H1 (cell line): ENCODE measurements around the gene SIX5. TPM values are rescaled to one million over a fixed set of nuclear protein-coding genes. Genes with fewer than 3 reads are reported as not detected.

Experiments used
- CTCF ChIA-PET: fragments of 300-600 bp; sonication (Branson Sonifier 250); formaldehyde crosslinking; loops from one replicate; lab custom pipeline; 2021; ENCODE audit not compliant: partially characterized antibody; lab: Charles Lee
- POLR2A ChIA-PET: fragments of 300-600 bp; sonication (Branson Sonifier 250); formaldehyde crosslinking; loops from one replicate; lab custom pipeline; 2021; ENCODE audit warnings: inconsistent platforms; ENCODE audit not compliant: partially characterized antibody; lab: Charles Lee
- DNase-seq, 2 experiments: peaks; one replicate each; pipeline versions ENCODE4 v3.0.0 to v3.0.0-alpha.2; 2010 to 2022; ENCODE audit warnings: low spot score in 2 of 2, low read depth in 1 of 2, mixed read lengths in 1 of 2
- FAIRE-seq: peaks from 2 replicates; lab custom pipeline; 2011; peaks lifted over from hg19 to GRCh38; lab: Jason Lieb, UNC
- H2AFZ ChIP-seq: 2 replicates; pipeline ENCODE4 v1.8.1; 2012; ENCODE audit warnings: low read length, inconsistent platforms
- H2AK5ac ChIP-seq: 2 replicates; pipeline ENCODE4 v1.6.1; 2013; ENCODE audit warnings: low read depth, low read length
- H2BK120ac ChIP-seq: replicated peaks from 2 replicates; pipeline ENCODE3; 2013; ENCODE audit warnings: low read depth, low read length, inconsistent platforms
- H2BK12ac ChIP-seq: 2 replicates; pipeline ENCODE4 v1.6.1; 2013; ENCODE audit warnings: low read depth, low read length
- H2BK15ac ChIP-seq: 2 replicates; pipeline ENCODE4 v1.6.1; 2013; ENCODE audit warnings: low read length
- H2BK20ac ChIP-seq: 2 replicates; pipeline ENCODE4 v1.6.1; 2013; ENCODE audit warnings: low read length
- H2BK5ac ChIP-seq: 2 replicates; pipeline ENCODE4 v1.6.1; 2013; ENCODE audit warnings: low read depth, low read length
- H3K14ac ChIP-seq: 2 replicates; pipeline ENCODE4 v1.6.1; 2013; ENCODE audit warnings: inconsistent platforms; ENCODE audit not compliant: insufficient read length
- H3K18ac ChIP-seq: 2 replicates; pipeline ENCODE4 v1.6.1; 2013; ENCODE audit warnings: low read length; ENCODE audit errors: extremely low read depth
- H3K23ac ChIP-seq: 2 replicates; pipeline ENCODE4 v1.6.1; 2013; ENCODE audit warnings: inconsistent platforms; ENCODE audit not compliant: insufficient read length
- H3K23me2 ChIP-seq: 2 replicates; pipeline ENCODE4 v1.6.1; 2013; ENCODE audit warnings: low read depth, low read length
- H3K27ac ChIP-seq: 2 replicates; pipeline ENCODE4 v1.6.1; 2011; ENCODE audit warnings: low read depth, low read length, inconsistent platforms
- H3K27me3 ChIP-seq, 4 experiments: replicated peaks in 1 of 4; 1 replicate in 1 of 4; 2 replicates in 3 of 4; pipeline versions ENCODE4 v1.6.1 to v1.8.1; 2011 to 2013; ENCODE audit warnings: low read length in 3 of 4, mild to moderate bottlenecking in 3 of 4, inconsistent platforms in 2 of 4, mixed read lengths in 2 of 4, moderate library complexity in 1 of 4; ENCODE audit not compliant: control insufficient read depth in 3 of 4, insufficient read depth in 3 of 4; ENCODE audit errors: extremely low read depth in 1 of 4
- H3K36me3 ChIP-seq, 4 experiments: 2 replicates each; pipeline versions ENCODE4 v1.6.1 to v1.8.1; 2011 to 2013; ENCODE audit warnings: mild to moderate bottlenecking in 4 of 4, low read length in 3 of 4, moderate library complexity in 2 of 4, control low read depth in 1 of 4, inconsistent platforms in 1 of 4; ENCODE audit not compliant: insufficient read depth in 4 of 4, control insufficient read depth in 2 of 4
- H3K4ac ChIP-seq: replicated peaks from 2 replicates; pipeline ENCODE3; 2013; ENCODE audit warnings: low read length, low read depth, mixed read lengths, inconsistent platforms; ENCODE audit not compliant: insufficient read length
- H3K4me1 ChIP-seq, 4 experiments: replicated peaks in 1 of 4; 1 replicate in 1 of 4; 2 replicates in 3 of 4; pipeline versions ENCODE4 v1.6.1 to v1.8.1; 2011 to 2013; ENCODE audit warnings: low read length in 3 of 4, inconsistent platforms in 2 of 4, mixed read lengths in 1 of 4; ENCODE audit not compliant: insufficient read depth in 4 of 4, control insufficient read depth in 3 of 4
- H3K4me2 ChIP-seq, 2 experiments: 2 replicates each; pipeline versions ENCODE4 v1.6.1 to v1.8.1; 2011 to 2013; ENCODE audit warnings: low read depth in 2 of 2, low read length in 2 of 2, control low read depth in 1 of 2, inconsistent platforms in 1 of 2, mild to moderate bottlenecking in 1 of 2; ENCODE audit not compliant: insufficient read depth in 1 of 2
- H3K4me3 ChIP-seq, 4 experiments: fragments of 200-600, 300-600 bp in 1 of 4; sonication (generic), shearing (Covaris generic), sonication (Bioruptor Twin) in 1 of 4; 2 replicates each; pipeline versions ENCODE4 v1.5.1 to v1.8.1; 2011 to 2016; ENCODE audit warnings: low read length in 4 of 4, low read depth in 3 of 4, control low read depth in 2 of 4, inconsistent platforms in 2 of 4, mild to moderate bottlenecking in 2 of 4, mixed read lengths in 1 of 4, moderate library complexity in 1 of 4; ENCODE audit not compliant: insufficient read depth in 2 of 4; ENCODE audit errors: extremely low read depth in 1 of 4
- H3K56ac ChIP-seq: replicated peaks from 2 replicates; pipeline ENCODE3; 2013; ENCODE audit warnings: low read depth, mild to moderate bottlenecking, mixed read lengths, low read length, inconsistent platforms; ENCODE audit not compliant: insufficient read length
- H3K79me1 ChIP-seq: 2 replicates; pipeline ENCODE4 v1.6.1; 2013; ENCODE audit warnings: low read depth, low read length, control low read depth
- H3K79me2 ChIP-seq, 2 experiments: 2 replicates each; pipeline versions ENCODE4 v1.6.1 to v1.8.1; 2012 to 2013; ENCODE audit warnings: low read length in 2 of 2, mild to moderate bottlenecking in 2 of 2, inconsistent platforms in 1 of 2; ENCODE audit not compliant: insufficient read depth in 2 of 2, control insufficient read depth in 1 of 2
- H3K9ac ChIP-seq, 4 experiments: replicated peaks in 1 of 4; 1 replicate in 1 of 4; 2 replicates in 3 of 4; pipeline versions ENCODE4 v1.6.1 to v1.8.1; 2011 to 2013; ENCODE audit warnings: low read depth in 3 of 4, low read length in 3 of 4, control low read depth in 2 of 4, mild to moderate bottlenecking in 2 of 4, moderate library complexity in 2 of 4, inconsistent platforms in 1 of 4; ENCODE audit errors: extremely low read depth in 1 of 4
- H3K9me3 ChIP-seq, 2 experiments: 2 replicates each; pipeline versions ENCODE4 v1.6.1 to v1.8.1; 2012 to 2013; ENCODE audit warnings: mild to moderate bottlenecking in 2 of 2, moderate library complexity in 2 of 2, control low read depth in 1 of 2, inconsistent platforms in 1 of 2, low read depth in 1 of 2, low read length in 1 of 2, mixed read lengths in 1 of 2; ENCODE audit not compliant: insufficient read depth in 2 of 2
- H4K20me1 ChIP-seq, 2 experiments: replicated peaks in 1 of 2; 2 replicates each; pipeline versions ENCODE3 to v1.8.1; 2011 to 2013; ENCODE audit warnings: inconsistent platforms in 2 of 2, low read length in 2 of 2, mild to moderate bottlenecking in 1 of 2; ENCODE audit not compliant: insufficient read depth in 2 of 2, control insufficient read depth in 1 of 2
- H4K5ac ChIP-seq: 2 replicates; pipeline ENCODE4 v1.6.1; 2013; ENCODE audit warnings: low read length, low read depth, mixed read lengths, inconsistent platforms; ENCODE audit not compliant: insufficient read length
- H4K8ac ChIP-seq: 2 replicates; pipeline ENCODE4 v1.8.0; 2013; ENCODE audit warnings: mild to moderate bottlenecking, moderate library complexity, low read length, inconsistent platforms; ENCODE audit not compliant: insufficient read depth; ENCODE audit errors: extremely low read depth
- H4K91ac ChIP-seq: replicated peaks from 2 replicates; pipeline ENCODE3; 2013; ENCODE audit warnings: low read length, mixed read lengths, inconsistent platforms; ENCODE audit not compliant: insufficient read length
- HDAC6 ChIP-seq: IDR thresholded peaks from one replicate; pipeline ENCODE4 v1.7.1; 2012; ENCODE audit warnings: low read depth, mild to moderate bottlenecking, inconsistent platforms, low read length, moderate library complexity
- NRF1 ChIP-seq: IDR thresholded peaks from 2 replicates; pipeline ENCODE4 v1.6.1; 2011; ENCODE audit warnings: mild to moderate bottlenecking, low read depth, low read length, improper control_type of control experiment
- SAP30 ChIP-seq: fragments of 300-600 bp; sonication (generic); IDR thresholded peaks from 2 replicates; pipeline ENCODE4 v1.7.1; 2012; ENCODE audit warnings: low read length, moderate library complexity, mild to moderate bottlenecking, inconsistent platforms; ENCODE audit not compliant: insufficient read depth, insufficient replicate concordance
- SUZ12 ChIP-seq: fragments of 200-600 bp; sonication (generic); IDR thresholded peaks from 2 replicates; pipeline ENCODE4 v1.6.1; 2012; ENCODE audit warnings: mild to moderate bottlenecking, inconsistent platforms, low read length, moderate library complexity, mixed read lengths
- TBP ChIP-seq: IDR thresholded peaks from 2 replicates; pipeline ENCODE4 v1.6.1; 2011; ENCODE audit warnings: low read depth, low read length, improper control_type of control experiment
- WGBS, 2 experiments: shearing (Covaris generic) in 1 of 2; methylation state at CpG; one replicate each; pipeline versions ENCODE4 v1.1.6 to v1.1.7; 2013 to 2015; ENCODE audit warnings: low lambda C conversion rate in 2 of 2, mixed read lengths in 2 of 2, inconsistent platforms in 1 of 2, low coverage in 1 of 2, missing lambda C conversion rate in 1 of 2; ENCODE audit not compliant: insufficient replicate concordance in 2 of 2, insufficient coverage in 1 of 2, insufficient read length in 1 of 2; ENCODE audit errors: extremely low coverage in 1 of 2, missing lambda C conversion rate in 1 of 2; 5-methylcytosine and 5-hydroxymethylcytosine counted together
- polyA plus RNA-seq, 7 experiments: library from polyadenylated mRNA; depleted of rRNA in 3 of 7; stranded (reverse) in 5 of 7; unstranded in 2 of 7; fragments of >200 nt in 5 of 7; fragments of 200-250 nt in 2 of 7; gene quantifications; 1 replicate in 5 of 7; 2 replicates in 1 of 7; 4 replicates in 1 of 7; pipeline versions ENCODE4 v1.2.1 to v1.2.3, GENCODE V29; 2011 to 2013; ENCODE audit warnings: missing spikeins in 2 of 7, mixed read lengths in 2 of 7
- total RNA-seq: library from RNA; stranded (reverse); fragmentation: NEBNext Ultra II Directional; extraction: Animal tissue kit (Norgen Biotek cat#: 25700); gene quantifications from 2 replicates; pipeline ENCODE4 v1.2.1, GENCODE V29; 2021

Gene SIX5
- total and polyA plus RNA-seq, 2 of the 8 experiments (the other 6 are each of a cell fraction or from before 2014, with no cell fraction given) = 20.9 to 24.2 TPM

GRCh38 chr19:45790942-45791341, 21.9 kb upstream of the SIX5 start:
- no peak overlapping the region for H3K18ac ChIP-seq
- H2AK5ac ChIP-seq = no peak overlapping the region
- H3K56ac ChIP-seq = no peak overlapping the region
- H4K8ac ChIP-seq = no peak overlapping the region
- H3K27ac ChIP-seq = no peak overlapping the region
- DNase-seq (no peak), FAIRE-seq (no peak)
- no peak overlapping the region for H3K9ac ChIP-seq
- no peak overlapping the region for H3K14ac ChIP-seq
- H3K23me2 ChIP-seq = peaks cover 4% of the 10 kb centered on the region; the same call in 1 of the 2 replicates
- peak overlapping the region in 1 of 2 experiments; percentile 95; a peak in 1 of 4 replicates for H3K4me2 ChIP-seq
- no peak overlapping the region for H3K4ac ChIP-seq
- H4K5ac ChIP-seq = no peak overlapping the region
- no peak overlapping the region for H2AFZ ChIP-seq
- H3K27me3 ChIP-seq = no peaks in the 10 kb centered on the region
- peaks cover 0 to 12% of the 10 kb centered on the region in 2 experiments; a peak in 2 of 4 replicates for H3K79me2 ChIP-seq
- ChIA-PET POLR2A (interaction anchor here (0.7 to 4.3 kb wide), 11 partner anchors 9 to 26 kb away, joined by 3 to 39 read pairs (median 6); partner anchors contain the start of genes DMPK and SIX5), CTCF (interaction anchor here (0.9 to 2.1 kb wide), 6 partner anchors 8 to 15 kb away, joined by 3 to 7 read pairs (median 4); partner anchors contain the start of gene DMPK)
- no peak for TF ChIP-seq TBP
- no peak for TF ChIP-seq NRF1
- no peak for TF ChIP-seq HDAC6
- no peak for TF ChIP-seq SUZ12
- no peak for TF ChIP-seq SAP30
- peaks cover 0 to 6% (median 4%) of the 10 kb centered on the region in 4 experiments; a peak in 3 of 7 replicates for H3K4me1 ChIP-seq
- no peak overlapping the region for H2BK5ac ChIP-seq
- H2BK120ac ChIP-seq = no peak overlapping the region
- H3K4me3 ChIP-seq = no peak overlapping the region; a peak in 1 of 8 replicates
- no peak overlapping the region for H2BK20ac ChIP-seq
- no peak overlapping the region for H3K23ac ChIP-seq
- H2BK12ac ChIP-seq = no peak overlapping the region
- H3K79me1 ChIP-seq = peaks cover 10% of the 10 kb centered on the region
- peaks cover 4 to 24% (median 17%) of the 10 kb centered on the region in 4 experiments; a peak in 6 of 8 replicates for H3K36me3 ChIP-seq
- no peaks in the 10 kb centered on the region for H3K9me3 ChIP-seq
- 91% methylated on average over 8 of the region's 8 CpGs; no CpG with 5 or more reads in 1 of the 2 experiments for WGBS, 2 experiments
- H4K91ac ChIP-seq = no peak overlapping the region
- H2BK15ac ChIP-seq = no peak overlapping the region
- H4K20me1 ChIP-seq = peaks cover 0 to 15% of the 10 kb centered on the region in 2 experiments
